HG03558 (cell line): Measurements from ENCODE around the gene ARHGAP28.

Source experiments
- ATAC-seq: cut with Tn5 transposase; IDR thresholded peaks from one replicate; pipeline ENCODE4 v1.9.1; 2021; ENCODE audit warnings: moderate number of reproducible peaks; ENCODE audit not compliant: unreplicated experiment; ENCODE audit errors: extremely low read depth

ARHGAP28 gene

GRCh38 chr18:6731222-6731596, 1.7 kb downstream of the ARHGAP28 start:
- no peak for ATAC-seq

- ATAC-seq: no peak
Observed at GRCh38 chr18:6732952-6733351, 3.4 kb downstream of the ARHGAP28 start.

GRCh38 chr18:6733758-6734157, 4.2 kb downstream of the ARHGAP28 start:
- ATAC-seq: no peak

- no peak for ATAC-seq
Observed at GRCh38 chr18:6734726-6735430, 5.4 kb downstream of the ARHGAP28 start.

- no peak for ATAC-seq
Observed at GRCh38 chr18:6737833-6738232, 8.3 kb downstream of the ARHGAP28 start.

GRCh38 chr18:6738622-6739021, 9.1 kb downstream of the ARHGAP28 start:
- ATAC-seq: no peak

GRCh38 chr18:6741232-6741663, 11.7 kb downstream of the ARHGAP28 start:
- ATAC-seq: no peak

- no peak for ATAC-seq
Observed at GRCh38 chr18:6741786-6742185, 12.3 kb downstream of the ARHGAP28 start.

GRCh38 chr18:6743999-6744398, 14.5 kb downstream of the ARHGAP28 start:
- no peak for ATAC-seq

GRCh38 chr18:6744816-6745455, 15.4 kb downstream of the ARHGAP28 start:
- no peak for ATAC-seq

- no peak for ATAC-seq
Observed at GRCh38 chr18:6745504-6746031, 16.1 kb downstream of the ARHGAP28 start.

- ATAC-seq: no peak
Observed at GRCh38 chr18:6746386-6746960, 17.0 kb downstream of the ARHGAP28 start.

GRCh38 chr18:6747646-6748045, 18.1 kb downstream of the ARHGAP28 start:
- no peak for ATAC-seq

- no peak for ATAC-seq
Observed at GRCh38 chr18:6748241-6748640, 18.7 kb downstream of the ARHGAP28 start.

- no peak for ATAC-seq
Observed at GRCh38 chr18:6750411-6750810, 20.9 kb downstream of the ARHGAP28 start.

GRCh38 chr18:6751222-6751621, 21.7 kb downstream of the ARHGAP28 start:
- ATAC-seq: no peak

- ATAC-seq: no peak
Observed at GRCh38 chr18:6752202-6752860, 22.8 kb downstream of the ARHGAP28 start.

- ATAC-seq: no peak
Observed at GRCh38 chr18:6755107-6755506, 25.6 kb downstream of the ARHGAP28 start.

- ATAC-seq: no peak
Observed at GRCh38 chr18:6757931-6758330, 28.4 kb downstream of the ARHGAP28 start.

- ATAC-seq: no peak
Observed at GRCh38 chr18:6759579-6759978, 30.1 kb downstream of the ARHGAP28 start.

GRCh38 chr18:6763524-6763923, 34.0 kb downstream of the ARHGAP28 start:
- no peak for ATAC-seq
